NCI-H2227 (cell line): Measurements from ENCODE around the gene TP53TG5.
"Not testable (repeated sequence)": the region's sequence is repeated elsewhere in the genome, so short reads cannot be mapped to it uniquely, and the experiment has no call there.

ENCODE experiments used
- DNase-seq: peaks from one replicate; lab custom pipeline; 2025; ENCODE audit not compliant: unreplicated experiment; lab: John Stamatoyannopoulos, UW

The TP53TG5 gene

DNA sequence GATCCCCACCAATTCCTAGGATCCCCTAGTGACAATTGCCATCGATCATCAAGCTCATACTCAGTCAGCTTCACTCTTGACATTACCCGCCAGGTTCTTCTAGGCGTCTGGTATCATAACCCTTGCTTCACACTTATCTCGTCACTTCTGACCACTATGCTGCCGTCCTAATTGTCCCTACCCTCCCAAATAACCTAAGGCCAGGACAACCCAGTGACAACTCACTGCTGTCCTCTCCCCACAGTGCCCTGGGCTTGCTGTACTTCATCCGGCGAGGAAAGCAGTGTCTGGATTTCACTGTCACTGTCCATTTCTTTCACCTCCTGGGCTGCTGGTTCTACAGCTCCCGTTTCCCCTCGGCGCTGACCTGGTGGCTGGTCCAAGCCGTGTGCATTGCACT lies 11.5 kb downstream of the TP53TG5 start:
- no peak for DNase-seq

- DNase-seq = no peak
These were observed 11.9 kb downstream of the TP53TG5 start for GRCh38 chr20:45366192-45366591.

DNA sequence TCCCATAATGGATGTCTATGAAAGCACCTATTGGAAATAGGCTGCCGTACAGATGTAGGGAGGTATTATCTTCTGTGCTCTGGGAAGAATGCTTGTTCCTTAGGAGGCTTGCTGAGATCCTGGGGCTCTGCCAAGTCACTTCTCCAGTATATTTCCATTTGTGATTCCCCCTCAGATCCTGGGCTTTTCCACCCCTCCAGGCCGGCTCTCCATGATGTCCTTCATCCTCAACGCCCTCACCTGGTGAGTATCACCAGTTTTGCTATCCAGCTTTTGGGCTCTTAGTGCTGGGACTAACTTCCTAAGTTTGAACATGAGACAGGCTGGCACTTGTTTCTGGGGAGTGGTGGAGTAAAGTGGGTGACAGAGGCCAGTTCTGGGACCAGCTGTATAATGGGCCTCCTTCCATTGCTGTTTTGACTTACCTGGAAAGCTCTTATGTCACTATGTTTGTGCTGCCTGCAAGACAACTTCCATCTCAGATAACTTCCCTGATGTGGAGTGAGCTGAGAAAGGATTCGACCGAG lies 12.6 kb downstream of the TP53TG5 start:
- no peak for DNase-seq

DNA sequence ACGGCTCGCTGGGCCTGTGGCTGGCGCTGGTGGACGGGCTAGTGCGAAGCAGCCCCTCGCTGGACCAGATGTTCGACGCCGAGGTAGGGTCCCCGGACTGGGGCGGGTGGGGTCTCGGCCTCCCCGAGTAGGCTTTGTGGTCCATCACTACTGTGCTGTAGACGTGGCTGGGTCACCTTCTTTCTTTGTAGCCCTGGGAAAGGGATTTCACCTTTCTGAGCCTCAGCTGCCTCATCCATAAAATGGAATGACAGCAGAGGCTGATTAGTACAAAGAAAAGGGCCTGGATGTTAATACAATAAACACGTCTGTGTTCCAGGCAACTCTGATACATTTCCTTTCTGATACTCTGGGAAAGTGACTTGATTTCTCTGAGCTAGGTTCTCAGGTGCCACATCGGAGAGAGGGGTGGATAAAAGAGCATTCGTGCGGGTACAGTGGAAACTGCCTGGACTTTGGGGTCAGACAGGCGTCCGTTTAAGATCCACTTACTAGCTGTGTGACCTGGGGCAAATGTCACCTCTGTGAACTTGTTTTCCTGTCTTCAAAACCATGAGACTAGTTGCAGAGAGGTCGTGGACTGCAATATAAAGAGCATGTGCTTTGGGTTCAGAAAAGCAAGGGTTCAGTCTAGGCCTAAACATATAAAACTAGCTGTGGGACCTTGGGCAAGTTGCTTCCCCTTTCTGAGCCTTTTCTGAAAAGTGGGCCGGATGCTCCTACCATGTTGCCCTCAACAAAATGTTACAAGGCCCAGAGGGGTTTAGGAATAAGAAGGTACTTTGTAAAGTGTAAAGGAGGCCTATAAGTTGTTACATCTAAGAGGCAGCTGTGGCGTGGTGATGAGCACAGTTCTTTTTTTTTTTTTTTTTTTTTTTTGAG lies 14.3 kb downstream of the TP53TG5 start:
- no peak for DNase-seq

- peak; percentile 99 for DNase-seq
These were observed 15.1 kb downstream of the TP53TG5 start, which contains the start of gene SYS1 for GRCh38 chr20:45362804-45363610. Gene SYS1, plus strand, starts transcription at chr20:45363156. Its CDS starts 376 bp downstream, at chr20:45363532.

DNA sequence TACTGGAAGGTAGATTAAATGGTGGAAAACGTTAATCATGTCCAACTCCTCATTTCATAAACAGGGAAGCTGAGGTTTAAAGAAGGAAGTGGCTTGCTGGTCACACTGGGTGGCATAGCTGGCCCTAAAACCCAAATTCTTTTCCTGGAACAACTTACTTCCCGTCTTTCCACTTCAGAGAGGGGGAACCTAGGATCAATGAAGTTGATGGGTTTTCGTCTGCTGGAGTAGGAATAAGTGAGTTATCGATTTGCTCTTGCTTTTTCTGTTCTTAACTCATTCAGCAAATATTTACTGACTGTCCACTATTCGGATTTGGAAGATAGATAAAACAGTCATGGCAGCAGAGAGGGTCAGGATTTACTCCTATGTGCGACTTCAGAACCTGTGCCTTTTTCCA lies 16.3 kb downstream of the TP53TG5 start:
- DNase-seq = no peak

GRCh38 chr20:45359406-45360148 lies 18.5 kb downstream of the TP53TG5 start:
- no peak for DNase-seq

GRCh38 chr20:45359069-45359405 lies 19.1 kb downstream of the TP53TG5 start:
- DNase-seq = no peak

DNA sequence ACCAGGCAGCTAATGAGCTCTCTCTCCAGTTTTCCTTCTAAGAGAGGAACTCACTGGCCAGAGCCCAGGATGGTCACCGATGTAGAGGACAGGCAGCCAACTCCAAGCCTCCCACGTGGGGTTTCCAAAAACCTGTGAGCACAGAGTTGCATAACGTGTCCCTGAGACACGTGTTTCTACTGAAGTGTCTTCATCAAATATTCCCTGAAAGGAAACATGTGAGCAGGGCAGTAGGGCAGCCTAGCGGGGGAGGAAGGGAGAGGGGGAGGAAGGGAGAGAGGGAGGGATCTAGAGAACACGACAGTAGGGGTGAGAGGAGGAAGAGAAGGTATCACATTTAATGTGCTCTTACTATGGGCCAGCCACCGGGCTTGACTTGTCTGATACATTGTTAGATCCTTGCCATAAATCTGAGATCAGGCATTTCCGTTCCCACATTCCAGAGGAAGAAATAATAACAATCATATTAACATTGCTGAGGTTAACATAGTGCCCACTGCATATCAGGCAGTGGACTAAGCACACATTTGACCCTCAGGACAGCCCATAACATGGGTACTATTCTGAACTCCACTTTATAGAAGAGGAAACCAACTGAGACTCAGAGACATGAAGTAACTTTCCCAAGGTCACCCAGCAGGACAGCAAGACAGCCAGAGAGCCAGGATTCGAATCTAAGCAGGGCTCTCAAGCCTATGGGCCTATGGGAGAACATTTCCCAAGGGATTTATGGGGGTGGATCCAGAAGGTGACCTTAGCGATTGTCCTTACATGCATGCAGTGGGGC lies 19.6 kb downstream of the TP53TG5 start:
- DNase-seq = no peak

DNA sequence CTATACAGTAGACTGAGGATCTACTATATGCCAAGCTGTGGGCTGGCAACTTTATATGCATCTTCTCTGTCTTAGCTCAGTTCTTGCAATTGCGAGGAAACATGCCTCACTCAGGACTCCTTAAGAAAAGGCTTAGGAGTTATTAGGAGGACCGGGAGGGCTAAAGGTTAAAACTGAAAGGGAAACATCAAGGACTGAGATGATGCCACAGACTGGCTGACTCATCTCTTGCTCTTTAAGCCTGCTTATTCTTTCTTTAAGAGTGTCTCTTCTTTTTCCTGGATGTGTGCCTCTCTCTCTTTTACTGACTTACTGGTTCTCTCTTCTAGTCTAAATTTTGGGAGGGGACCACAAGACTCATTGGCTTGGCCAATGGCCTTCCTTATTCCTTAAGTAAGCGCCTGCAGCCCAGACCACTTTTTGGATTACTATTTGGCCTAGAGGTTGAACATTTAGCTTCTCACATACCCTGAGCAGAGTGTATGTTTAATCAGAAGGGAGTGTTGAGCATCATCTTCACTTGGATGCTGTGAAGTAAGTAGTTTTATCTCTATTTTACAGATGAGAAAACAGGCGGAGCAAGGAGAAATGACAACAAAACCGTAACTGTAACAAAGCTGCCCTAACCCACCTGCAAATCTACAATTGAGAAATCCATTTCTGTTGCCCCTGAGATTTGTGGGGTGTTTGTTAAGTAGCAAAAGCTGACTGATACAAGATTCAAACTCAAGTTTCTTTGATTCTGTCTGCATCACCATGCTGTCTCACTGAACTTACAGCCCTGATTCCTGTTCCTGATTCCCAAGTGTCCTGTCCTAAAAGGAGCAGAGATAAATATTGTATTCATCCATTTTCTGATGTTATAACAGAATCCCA lies 22.7 kb downstream of the TP53TG5 start:
- DNase-seq = no peak

- no peak for DNase-seq
These were observed 23.5 kb downstream of the TP53TG5 start for GRCh38 chr20:45354423-45355208.

DNA sequence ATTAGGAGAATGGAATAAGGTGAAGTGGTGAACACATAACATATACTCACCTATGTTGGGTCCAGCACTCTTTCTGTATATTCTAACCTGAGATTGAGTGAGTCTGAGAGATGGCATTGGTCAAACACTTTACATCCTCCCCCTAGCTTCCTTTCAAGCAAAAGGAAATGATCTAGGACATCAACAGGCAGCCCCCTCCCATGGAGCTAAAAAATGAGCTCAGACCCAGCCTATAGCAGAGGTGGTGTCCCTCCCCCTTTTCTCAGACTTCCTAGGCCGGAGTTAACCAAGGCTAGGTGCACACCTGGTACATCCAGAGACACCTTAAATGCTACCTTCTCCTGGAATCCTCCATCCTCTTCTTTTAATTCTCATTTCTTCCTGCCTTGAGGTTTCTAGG lies 24.4 kb downstream of the TP53TG5 start:
- no peak for DNase-seq

- DNase-seq = no peak
These were observed 25.4 kb downstream of the TP53TG5 start for GRCh38 chr20:45352729-45353128.

GRCh38 chr20:45350795-45351194 lies 27.3 kb downstream of the TP53TG5 start:
- DNase-seq = not testable (repeated sequence)

- DNase-seq = no peak
These were observed 27.9 kb downstream of the TP53TG5 start for GRCh38 chr20:45350217-45350616.

DNA sequence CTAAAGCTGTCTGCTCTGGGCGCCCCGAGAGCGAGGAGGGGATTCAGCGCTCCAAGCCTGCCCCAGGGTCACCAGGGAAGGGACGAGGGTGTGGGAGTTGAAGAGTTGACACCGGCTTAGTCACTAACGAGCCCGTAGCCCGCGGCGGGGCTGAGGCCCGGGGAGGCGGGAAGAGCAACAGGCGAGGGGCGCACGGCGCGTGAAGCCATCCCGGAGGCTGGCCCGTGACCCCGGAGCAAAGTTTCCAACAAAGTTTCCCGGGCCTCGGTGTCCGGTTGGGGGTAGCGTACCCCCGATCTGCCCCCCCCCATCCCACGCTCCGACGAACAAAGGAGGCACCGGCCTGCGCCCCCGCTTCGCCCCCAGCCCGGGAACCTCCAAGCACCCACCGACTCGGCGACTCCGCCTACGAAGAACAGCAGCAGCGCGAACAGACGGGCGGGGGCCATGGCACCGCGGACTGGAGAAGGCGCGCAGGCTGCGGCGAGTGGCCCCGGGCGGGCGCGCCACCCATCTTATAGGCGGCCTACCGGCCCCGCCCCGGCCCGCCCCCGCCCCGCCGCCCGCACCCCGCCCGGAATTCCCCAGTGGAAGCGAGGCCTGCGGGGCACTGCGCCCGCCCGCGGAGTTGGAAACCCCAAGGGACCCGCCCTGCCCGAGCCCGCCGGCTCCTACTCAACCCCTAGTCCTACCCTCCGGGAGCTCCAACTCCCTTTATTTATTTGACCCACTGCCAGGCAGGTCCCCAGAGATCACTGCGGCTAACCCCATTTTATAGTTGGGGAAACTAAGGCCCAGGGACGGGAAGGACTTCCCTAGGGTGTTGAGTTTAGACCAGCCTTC lies 30.0 kb downstream of the TP53TG5 start, which contains the start of gene SDC4:
TSS of gene SDC4 (minus strand) at position 489 of the 843 bp plus-strand sequence. CDS start at position 449, 40 bp downstream.
- peak; percentile 54 for DNase-seq

DNA sequence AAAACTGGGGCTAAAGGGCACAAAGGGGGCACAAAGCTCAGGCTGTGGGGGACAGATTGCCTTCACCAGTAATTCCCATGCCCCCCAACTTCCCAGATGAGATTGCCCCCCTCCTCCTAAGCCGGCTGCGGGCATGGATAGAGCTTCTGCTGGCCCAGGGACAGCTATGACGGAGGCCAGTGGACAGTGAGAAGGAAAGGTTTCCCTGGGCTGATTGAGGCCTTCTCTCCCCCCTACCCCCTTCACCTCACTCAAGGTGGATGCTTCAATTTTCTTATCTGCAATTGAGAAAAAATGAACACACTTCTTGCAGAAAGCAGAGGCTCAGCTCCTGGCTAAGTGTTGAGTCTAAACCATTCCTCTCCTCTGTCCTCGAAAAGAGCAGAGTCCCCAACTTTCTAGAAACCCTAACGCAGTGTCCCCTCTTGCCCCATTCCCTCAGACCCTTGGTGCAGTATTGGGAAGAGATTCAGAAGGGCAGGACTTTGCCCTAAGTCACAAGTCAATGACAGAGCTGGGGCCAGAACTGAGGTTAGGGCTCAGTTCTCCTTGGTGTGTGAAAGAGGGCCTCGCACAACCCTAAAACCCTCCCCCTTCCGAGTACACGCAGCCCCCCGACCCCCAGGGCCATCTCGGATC lies 30.7 kb downstream of the TP53TG5 start:
- DNase-seq = no peak
